Erythroblast (primary cell): ENCODE results near the gene MAST2.

ENCODE experiments used
- GATA1 ChIP-seq: IDR thresholded peaks from 2 replicates; pipeline ENCODE4 v1.6.1; 2011; ENCODE audit warnings: low read depth, mild to moderate bottlenecking, control low read depth, low read length, moderate library complexity
- POLR2A ChIP-seq: IDR thresholded peaks from 2 replicates; pipeline ENCODE4 v1.6.1; 2011; ENCODE audit warnings: mild to moderate bottlenecking, low read length

DNA sequence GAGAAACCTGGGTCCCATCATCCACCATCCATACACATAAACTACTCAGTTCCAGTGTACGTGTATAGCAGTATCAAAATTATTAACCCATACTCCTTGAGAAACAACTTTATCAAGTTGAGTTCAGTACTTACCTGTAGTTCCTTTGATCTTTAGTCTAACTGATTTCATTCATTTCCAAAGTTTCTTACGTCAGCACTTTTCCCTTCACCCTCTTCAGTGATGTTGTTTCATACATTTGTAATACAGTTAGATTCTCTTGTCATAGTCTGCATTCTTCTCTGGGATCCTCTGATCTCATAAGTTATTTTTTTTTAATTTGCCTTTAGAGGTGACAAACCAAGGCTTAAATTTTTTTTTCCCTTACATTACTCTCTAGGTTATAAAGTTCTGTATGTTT is 185.8 kb downstream of the MAST2 start:
- TF ChIP-seq POLR2A (no peak), GATA1 (no peak)
